Chondrocyte (in vitro differentiated cells): ENCODE data around the gene CNPY1. TPM values are rescaled to one million over a fixed set of nuclear protein-coding genes. Genes with fewer than 3 reads are reported as not detected.

Experiments
- DNase-seq: peaks from one replicate; pipeline ENCODE4 v3.0.0; 2021; ENCODE audit warnings: mixed read lengths, low spot score
- H3K27ac Mint-ChIP-seq: one replicate; pipeline ENCODE4 v1.8.0; 2021; ENCODE audit warnings: mild to moderate bottlenecking, moderate library complexity, mixed read lengths; ENCODE audit not compliant: unreplicated experiment
- H3K27me3 Mint-ChIP-seq: 2 replicates; pipeline ENCODE4 v1.8.0; 2021; ENCODE audit warnings: low read depth, mixed read lengths
- H3K36me3 Mint-ChIP-seq: 2 replicates; pipeline ENCODE4 v1.8.0; 2021; ENCODE audit warnings: low read depth, mixed read lengths
- H3K4me1 Mint-ChIP-seq: 2 replicates; pipeline ENCODE4 v1.8.0; 2021; ENCODE audit warnings: low read depth, mild to moderate bottlenecking, mixed read lengths
- H3K4me3 Mint-ChIP-seq: one replicate; pipeline ENCODE4 v1.8.0; 2021; ENCODE audit warnings: mild to moderate bottlenecking, moderate library complexity, mixed read lengths; ENCODE audit not compliant: unreplicated experiment
- H3K9me3 Mint-ChIP-seq: 2 replicates; pipeline ENCODE4 v1.8.0; 2021; ENCODE audit warnings: low read depth, mixed read lengths
- total RNA-seq: library from RNA; stranded (reverse); gene quantifications from 3 replicates; pipeline ENCODE4 v1.2.1, GENCODE V29; 2021
- TF ChIP-seq, protein P1 (sequence below): fragments of 200-600 bp; sonication (generic); IDR thresholded peaks from 2 replicates; pipeline ENCODE4 v1.5.0; 2021; ENCODE audit warnings: antibody characterized with exemption, mild to moderate bottlenecking, moderate library complexity

Gene CNPY1
- total RNA-seq, 1 donor from 2014 or later: not detected

DNA sequence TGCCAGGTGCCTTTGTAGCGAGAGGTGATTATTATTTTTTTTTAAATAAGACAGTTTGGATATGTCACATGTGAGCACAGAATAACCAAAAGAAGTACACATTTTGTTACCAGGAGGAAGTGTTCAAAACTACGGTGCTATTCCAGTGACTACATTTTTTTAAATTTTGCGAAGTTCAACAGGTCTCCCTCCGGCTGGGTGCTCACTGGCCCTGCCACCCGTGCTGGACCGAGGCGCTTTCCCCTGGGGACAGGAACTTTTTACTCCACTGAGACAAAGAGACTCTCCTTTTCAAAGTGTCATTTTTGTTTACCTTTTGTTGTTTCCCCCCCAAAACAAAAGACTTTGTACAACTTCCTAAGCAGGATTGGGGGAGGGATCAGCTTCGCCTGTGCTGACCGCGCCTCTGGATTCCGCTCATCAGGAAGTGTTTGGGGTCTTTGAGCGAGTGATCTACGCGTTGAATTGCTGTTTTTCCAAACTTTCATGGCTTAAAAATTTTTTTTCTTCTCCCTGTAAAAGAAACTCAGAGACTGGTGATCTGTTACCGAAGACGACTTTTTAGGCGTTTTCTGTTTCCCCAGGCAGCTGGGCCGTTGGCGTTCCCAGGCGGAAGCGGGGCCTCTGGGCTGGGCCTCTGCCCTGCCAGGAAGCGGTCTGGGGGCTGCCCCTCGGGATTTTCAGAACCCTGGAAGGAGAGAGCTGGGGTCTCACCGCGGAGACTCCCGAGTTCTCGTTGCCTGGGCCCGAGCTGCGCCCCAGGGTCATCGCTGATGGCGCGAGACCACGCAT, 81.2 kb downstream of the CNPY1 start:
- H3K27me3 Mint-ChIP-seq: peaks cover 69% of the 10 kb centered on the region
- no peak overlapping the region for H3K27ac Mint-ChIP-seq
- TF ChIP-seq, protein P1, sequence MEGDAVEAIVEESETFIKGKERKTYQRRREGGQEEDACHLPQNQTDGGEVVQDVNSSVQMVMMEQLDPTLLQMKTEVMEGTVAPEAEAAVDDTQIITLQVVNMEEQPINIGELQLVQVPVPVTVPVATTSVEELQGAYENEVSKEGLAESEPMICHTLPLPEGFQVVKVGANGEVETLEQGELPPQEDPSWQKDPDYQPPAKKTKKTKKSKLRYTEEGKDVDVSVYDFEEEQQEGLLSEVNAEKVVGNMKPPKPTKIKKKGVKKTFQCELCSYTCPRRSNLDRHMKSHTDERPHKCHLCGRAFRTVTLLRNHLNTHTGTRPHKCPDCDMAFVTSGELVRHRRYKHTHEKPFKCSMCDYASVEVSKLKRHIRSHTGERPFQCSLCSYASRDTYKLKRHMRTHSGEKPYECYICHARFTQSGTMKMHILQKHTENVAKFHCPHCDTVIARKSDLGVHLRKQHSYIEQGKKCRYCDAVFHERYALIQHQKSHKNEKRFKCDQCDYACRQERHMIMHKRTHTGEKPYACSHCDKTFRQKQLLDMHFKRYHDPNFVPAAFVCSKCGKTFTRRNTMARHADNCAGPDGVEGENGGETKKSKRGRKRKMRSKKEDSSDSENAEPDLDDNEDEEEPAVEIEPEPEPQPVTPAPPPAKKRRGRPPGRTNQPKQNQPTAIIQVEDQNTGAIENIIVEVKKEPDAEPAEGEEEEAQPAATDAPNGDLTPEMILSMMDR: no peak
- H3K4me1 Mint-ChIP-seq: peaks cover 4% of the 10 kb centered on the region
- no peak overlapping the region for H3K4me3 Mint-ChIP-seq
- no peak for DNase-seq
- no peaks in the 10 kb centered on the region for H3K9me3 Mint-ChIP-seq
- no peaks in the 10 kb centered on the region for H3K36me3 Mint-ChIP-seq

- TF ChIP-seq, protein P1: no peak
- H3K4me1 Mint-ChIP-seq: peaks cover 8% of the 10 kb centered on the region
- no peak for DNase-seq
- no peaks in the 10 kb centered on the region for H3K36me3 Mint-ChIP-seq
- no peak overlapping the region for H3K27ac Mint-ChIP-seq
- H3K27me3 Mint-ChIP-seq: peaks cover 67% of the 10 kb centered on the region
- no peaks in the 10 kb centered on the region for H3K9me3 Mint-ChIP-seq
- no peak overlapping the region for H3K4me3 Mint-ChIP-seq
These were observed 82.2 kb downstream of the CNPY1 start for GRCh38 chr7:155464183-155464582.

DNA sequence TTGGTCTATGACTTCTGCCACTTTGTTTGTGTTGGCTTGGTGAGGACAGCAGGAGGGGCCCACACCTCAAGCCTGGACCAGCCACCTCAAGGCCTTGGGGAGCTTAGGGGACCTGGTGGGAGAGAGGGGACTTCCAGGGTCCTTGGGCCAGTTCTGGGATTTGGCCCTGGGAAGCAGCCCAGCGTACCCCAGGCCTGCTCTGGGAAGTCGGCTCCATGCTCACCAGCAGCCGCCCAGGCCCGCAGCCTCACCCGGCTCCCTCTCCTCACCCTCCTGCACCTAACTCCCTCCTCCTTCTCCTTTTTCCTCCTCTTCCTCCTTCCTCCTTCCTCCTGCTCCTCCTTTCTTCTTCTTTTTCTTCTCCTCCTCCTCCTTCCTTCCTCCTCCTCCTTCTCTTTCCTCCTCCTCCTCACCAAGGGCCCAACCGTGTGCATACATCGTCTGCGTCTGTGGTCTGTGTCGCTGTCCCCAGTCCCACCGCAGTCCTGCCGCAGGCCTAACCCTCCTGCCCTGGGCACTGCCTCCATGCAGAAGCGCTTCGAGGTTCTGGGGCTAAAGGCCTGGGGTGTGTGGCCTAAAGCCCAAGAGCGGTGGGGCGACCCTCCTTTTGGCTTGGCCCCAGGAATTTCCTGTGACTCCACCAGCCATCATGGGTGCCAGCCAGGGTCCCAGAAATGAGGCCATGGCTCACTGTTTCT, 83.1 kb downstream of the CNPY1 start:
- Mint-ChIP-seq H3K27ac (no peak overlapping the region), H3K27me3 (peaks cover 60% of the 10 kb centered on the region), H3K4me1 (peaks cover 4% of the 10 kb centered on the region), H3K36me3 (no peaks in the 10 kb centered on the region), H3K4me3 (no peak overlapping the region), H3K9me3 (no peaks in the 10 kb centered on the region)
- no peak for DNase-seq
- TF ChIP-seq, protein P1: no peak

DNA sequence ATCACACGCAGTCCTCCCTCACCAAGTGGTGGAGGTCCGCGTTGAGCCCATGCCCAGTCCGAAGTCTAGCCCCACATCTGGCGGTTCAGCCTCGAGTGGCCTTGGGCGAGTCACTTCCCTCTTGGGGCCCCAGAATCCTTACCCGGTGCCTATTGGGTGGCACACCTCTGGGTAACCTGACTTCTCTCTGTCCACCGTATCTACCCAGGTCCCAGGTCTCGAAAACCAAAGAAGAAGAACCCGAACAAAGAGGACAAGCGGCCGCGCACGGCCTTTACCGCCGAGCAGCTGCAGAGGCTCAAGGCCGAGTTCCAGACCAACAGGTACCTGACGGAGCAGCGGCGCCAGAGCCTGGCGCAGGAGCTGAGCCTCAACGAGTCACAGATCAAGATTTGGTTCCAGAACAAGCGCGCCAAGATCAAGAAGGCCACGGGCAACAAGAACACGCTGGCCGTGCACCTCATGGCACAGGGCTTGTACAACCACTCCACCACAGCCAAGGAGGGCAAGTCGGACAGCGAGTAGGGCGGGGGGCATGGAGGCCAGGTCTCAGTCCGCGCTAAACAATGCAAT, 84.1 kb downstream of the CNPY1 start:
- no peak overlapping the region for H3K27ac Mint-ChIP-seq
- H3K9me3 Mint-ChIP-seq: no peaks in the 10 kb centered on the region
- peaks cover 4% of the 10 kb centered on the region for H3K4me1 Mint-ChIP-seq
- TF ChIP-seq, protein P1: no peak
- H3K4me3 Mint-ChIP-seq: no peak overlapping the region
- H3K36me3 Mint-ChIP-seq: no peaks in the 10 kb centered on the region
- no peak for DNase-seq
- H3K27me3 Mint-ChIP-seq: peaks cover 56% of the 10 kb centered on the region

- H3K36me3 Mint-ChIP-seq: no peaks in the 10 kb centered on the region
- H3K4me3 Mint-ChIP-seq: no peak overlapping the region
- H3K27ac Mint-ChIP-seq: no peak overlapping the region
- no peak for DNase-seq
- TF ChIP-seq, protein P1: no peak
- H3K4me1 Mint-ChIP-seq: peaks cover 9% of the 10 kb centered on the region
- no peaks in the 10 kb centered on the region for H3K9me3 Mint-ChIP-seq
- peaks cover 57% of the 10 kb centered on the region for H3K27me3 Mint-ChIP-seq
These were observed 84.7 kb downstream of the CNPY1 start for GRCh38 chr7:155461631-155462030.
